ENCODE results near the gene TMCO1. TPM values are rescaled to one million over a fixed set of nuclear protein-coding genes. Genes with fewer than 3 reads are reported as not detected.
"Not testable (repeated sequence)": the region's sequence is repeated elsewhere in the genome, so short reads cannot be mapped to it uniquely, and the experiment has no call there.

Gene TMCO1, protein sequence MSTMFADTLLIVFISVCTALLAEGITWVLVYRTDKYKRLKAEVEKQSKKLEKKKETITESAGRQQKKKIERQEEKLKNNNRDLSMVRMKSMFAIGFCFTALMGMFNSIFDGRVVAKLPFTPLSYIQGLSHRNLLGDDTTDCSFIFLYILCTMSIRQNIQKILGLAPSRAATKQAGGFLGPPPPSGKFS
- total RNA-seq, result 116 TPM in 2 replicates

- intact Hi-C loops (cut with micrococcal nuclease), result loop anchor here (1.0 to 5.0 kb wide), 12 partner anchors 50 to 1452 kb away; partner anchors contain the start of genes ALDH9A1, FAM78B, MGST3 and POU2F1
Observed at GRCh38 chr1:165768513-165769394, at the start of gene TMCO1. Gene TMCO1 (minus strand): TSS chr1:165768868. CDS start chr1:165768751, 117 bp downstream.

GRCh38 chr1:165816826-165817497, 48.3 kb upstream of the TMCO1 start:
- intact Hi-C loops (cut with micrococcal nuclease), result no loop called here

GRCh38 chr1:165816157-165816556, 47.5 kb upstream of the TMCO1 start:
- intact Hi-C loops (cut with micrococcal nuclease), result no loop called here

- intact Hi-C loops (cut with micrococcal nuclease), result no loop called here
Observed at GRCh38 chr1:165815725-165816124, 47.1 kb upstream of the TMCO1 start.

- intact Hi-C loops (cut with micrococcal nuclease), result no loop called here
Observed at GRCh38 chr1:165807613-165808012, 38.9 kb upstream of the TMCO1 start.

DNA sequence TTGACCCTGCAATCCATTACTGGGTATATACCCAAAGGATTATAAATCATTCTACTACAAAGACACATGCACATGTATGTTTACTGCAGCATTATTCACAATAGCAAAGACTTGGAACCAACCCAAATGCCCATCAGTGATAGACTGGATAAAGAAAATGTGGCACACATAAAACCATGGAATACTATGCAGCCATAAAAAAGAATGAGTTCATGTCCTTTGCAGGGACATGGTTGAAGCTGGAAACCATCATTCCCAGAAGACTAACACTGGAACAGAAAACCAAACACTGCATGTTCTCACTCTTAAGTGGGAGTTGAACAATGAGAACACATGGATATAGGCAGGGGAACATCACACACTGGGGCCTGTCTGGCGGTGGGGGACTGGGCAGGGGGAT, 35.8 kb upstream of the TMCO1 start:
- intact Hi-C loops (cut with micrococcal nuclease), result not testable (repeated sequence)

DNA sequence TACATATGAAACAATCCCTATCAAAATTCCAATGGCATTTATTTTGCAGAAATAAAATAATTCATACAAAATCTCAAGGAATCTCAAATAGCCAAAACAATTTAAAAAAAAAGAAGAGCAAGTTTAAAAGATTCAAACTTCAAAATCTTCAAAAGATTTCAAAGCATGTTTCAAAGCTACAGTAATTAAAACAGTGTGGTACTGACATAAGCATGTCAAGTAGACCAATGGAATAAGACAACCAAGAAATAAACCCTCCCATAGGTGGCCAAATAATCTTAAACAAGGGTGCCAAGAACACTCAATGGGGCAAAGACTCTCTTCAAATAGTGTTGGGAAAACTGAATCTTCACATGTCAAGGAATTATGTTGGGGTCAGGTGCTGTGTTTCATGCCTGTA, 30.7 kb upstream of the TMCO1 start:
- intact Hi-C loops (cut with micrococcal nuclease), result no loop called here

DNA sequence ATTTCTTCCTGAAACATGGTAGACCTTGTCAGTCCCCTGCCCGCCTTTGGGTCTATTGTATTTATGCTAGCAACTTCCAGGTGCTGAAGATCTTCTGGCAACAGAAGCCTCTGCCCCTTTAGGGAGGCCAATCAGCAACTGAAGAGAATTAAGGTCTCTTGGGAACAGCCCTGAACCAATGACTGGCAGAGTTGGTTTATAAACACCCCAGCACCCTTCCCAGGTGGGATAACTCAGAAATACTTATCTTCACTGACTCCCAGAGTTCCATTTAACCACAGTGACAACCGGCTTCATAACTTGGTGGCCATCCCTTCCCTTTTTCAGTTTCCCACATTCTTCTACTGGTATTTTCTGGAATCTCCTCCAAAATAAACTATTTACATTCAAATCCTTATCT, 27.2 kb upstream of the TMCO1 start:
- intact Hi-C loops (cut with micrococcal nuclease), result no loop called here

GRCh38 chr1:165793951-165794350, 25.3 kb upstream of the TMCO1 start:
- intact Hi-C loops (cut with micrococcal nuclease), result no loop called here

DNA sequence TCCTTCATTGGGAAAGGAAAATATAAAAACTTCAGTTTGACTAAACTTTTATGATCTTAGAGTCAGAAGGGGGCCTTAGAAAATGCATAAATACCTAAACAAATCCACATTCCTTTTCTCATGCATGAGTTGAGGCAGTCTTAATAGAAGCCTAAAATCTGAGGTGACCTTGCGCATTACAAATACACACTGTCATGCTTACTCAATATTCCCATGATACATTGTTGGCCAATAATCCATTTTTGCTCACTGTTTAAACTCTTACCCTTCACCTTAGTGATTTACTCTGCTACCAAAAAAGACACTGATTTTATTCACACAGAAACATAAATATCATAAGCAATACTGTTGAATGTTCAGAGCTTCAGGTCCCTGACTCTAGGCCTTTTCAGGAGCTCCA, 19.1 kb upstream of the TMCO1 start:
- intact Hi-C loops (cut with micrococcal nuclease), result no loop called here

- intact Hi-C loops (cut with micrococcal nuclease), result not testable (repeated sequence)
Observed at GRCh38 chr1:165783519-165783918, 14.9 kb upstream of the TMCO1 start.

DNA sequence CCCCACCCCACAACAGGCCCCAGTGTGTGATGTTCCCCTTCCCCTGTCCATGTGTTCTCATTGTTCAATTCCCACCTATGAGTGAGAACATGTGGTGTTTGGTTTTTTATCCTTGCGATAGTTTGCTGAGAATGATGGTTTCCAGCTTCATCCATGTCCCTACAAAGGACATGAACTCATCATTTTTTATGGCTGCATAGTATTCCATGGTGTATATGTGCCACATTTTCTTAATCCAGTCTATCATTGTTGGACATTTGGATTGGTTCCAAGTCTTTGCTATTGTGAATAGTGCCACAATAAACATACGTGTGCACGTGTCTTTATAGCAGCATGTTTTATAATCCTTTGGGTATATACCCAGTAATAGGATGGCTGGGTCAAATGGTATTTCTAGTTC, 9.5 kb upstream of the TMCO1 start:
- intact Hi-C loops (cut with micrococcal nuclease), result not testable (repeated sequence)

- intact Hi-C loops (cut with micrococcal nuclease), result no loop called here
Observed at GRCh38 chr1:165773324-165773965, 4.8 kb upstream of the TMCO1 start.

- intact Hi-C loops (cut with micrococcal nuclease), result no loop called here
Observed at GRCh38 chr1:165772739-165773138, 4.1 kb upstream of the TMCO1 start.

GRCh38 chr1:165764277-165764676, 4.4 kb downstream of the TMCO1 start:
- intact Hi-C loops (cut with micrococcal nuclease), result no loop called here

DNA sequence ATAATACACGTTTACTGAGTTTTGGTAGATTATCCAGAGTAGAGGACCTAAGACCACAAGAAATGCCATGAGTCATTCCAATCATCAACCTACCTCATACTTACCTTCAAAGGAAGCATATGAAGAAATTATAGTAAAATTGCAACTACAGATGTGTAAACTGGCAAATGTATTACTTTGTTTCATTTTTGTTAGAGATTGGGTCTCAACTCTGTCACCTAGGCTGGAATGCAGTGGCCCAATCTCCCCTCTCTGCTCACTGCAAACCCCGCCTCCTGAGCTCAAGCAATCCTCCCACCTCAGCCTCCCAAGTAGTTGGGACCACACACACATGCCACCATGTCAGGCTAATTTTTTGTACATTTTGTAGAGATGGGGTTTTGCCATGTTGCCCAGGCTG, 5.2 kb downstream of the TMCO1 start:
- intact Hi-C loops (cut with micrococcal nuclease), result no loop called here

DNA sequence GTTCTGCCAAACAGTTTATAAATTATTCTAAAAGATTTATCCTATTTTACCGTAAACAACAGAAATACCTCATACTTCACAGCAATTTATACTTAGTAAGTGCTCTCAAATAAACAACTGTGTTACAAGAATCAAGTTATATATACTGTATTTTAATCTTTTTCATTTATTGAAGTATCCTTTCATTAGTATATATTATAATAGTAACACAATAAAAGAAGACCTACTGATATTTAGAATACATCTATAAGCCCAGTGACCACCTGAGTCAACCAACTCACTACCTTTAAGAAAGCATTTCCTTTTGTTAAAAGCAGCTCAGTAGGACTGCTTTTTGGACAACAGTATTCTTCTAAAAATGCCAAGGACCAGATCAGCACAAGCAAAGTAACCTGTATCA, 5.9 kb downstream of the TMCO1 start:
- intact Hi-C loops (cut with micrococcal nuclease), result no loop called here

GRCh38 chr1:165759095-165759494, 9.6 kb downstream of the TMCO1 start:
- intact Hi-C loops (cut with micrococcal nuclease), result no loop called here

DNA sequence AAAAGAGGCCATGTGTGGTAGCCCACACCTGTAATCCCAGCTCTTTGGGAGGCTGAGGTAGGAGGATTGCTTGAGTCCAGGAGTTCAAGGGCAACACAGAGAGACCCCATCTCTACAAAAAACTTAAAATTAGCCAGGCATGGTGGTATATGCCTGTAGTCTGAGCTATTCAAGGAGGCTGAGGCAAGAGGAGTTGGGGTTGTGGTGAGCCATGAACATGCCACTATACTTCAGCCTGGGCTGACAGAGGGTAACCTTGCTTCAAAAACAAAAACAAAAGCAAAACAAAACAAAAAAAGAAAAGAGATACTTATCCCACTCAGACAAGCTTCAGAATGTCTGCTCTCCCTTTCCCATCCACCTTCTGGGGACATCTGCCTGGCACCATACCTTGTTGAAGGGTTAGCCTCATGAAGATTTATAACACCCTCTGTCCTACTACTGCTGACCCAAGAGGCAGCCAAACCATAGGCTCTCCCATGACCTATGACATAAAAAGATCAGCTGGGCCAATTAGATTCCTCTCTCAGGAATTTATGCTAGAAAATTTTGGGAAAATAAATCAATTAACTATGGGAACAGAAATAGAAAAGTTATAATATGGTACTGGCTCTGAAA, 13.2 kb downstream of the TMCO1 start:
- intact Hi-C loops (cut with micrococcal nuclease), result no loop called here

DNA sequence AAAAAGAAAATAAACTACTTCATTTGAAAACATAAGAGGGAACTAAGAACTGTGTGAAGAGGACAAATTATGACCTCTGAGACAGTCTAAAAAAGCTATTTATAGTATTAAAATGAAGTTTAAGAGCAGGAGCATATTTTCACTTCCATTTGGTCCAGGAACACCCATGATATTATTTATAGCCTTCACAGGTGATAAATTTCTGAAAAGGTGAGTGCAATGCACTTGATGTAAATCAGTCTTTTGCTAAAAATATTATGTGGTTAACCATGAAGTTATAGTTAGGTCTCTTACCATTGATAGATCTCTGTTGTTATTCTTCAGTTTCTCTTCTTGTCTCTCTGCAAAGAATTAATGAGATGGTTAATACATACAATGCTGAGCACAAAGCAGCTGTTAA, 14.7 kb downstream of the TMCO1 start:
- intact Hi-C loops (cut with micrococcal nuclease), result no loop called here

GRCh38 chr1:165748550-165748949, 20.1 kb downstream of the TMCO1 start:
- intact Hi-C loops (cut with micrococcal nuclease), result no loop called here
